HepG2 (cell line): ENCODE measurements around the gene TNMD. TPM values are rescaled to one million over a fixed set of nuclear protein-coding genes. Genes with fewer than 3 reads are reported as not detected.

Experiments used
- CEBPZ ChIP-seq: IDR thresholded peaks from 2 replicates; pipeline ENCODE4 v1.6.1; 2012; ENCODE audit warnings: low read length, improper control_type of control experiment
- EP300 ChIP-seq, 3 experiments: sonication (generic) in 1 of 3; formaldehyde crosslinking in 1 of 3; IDR thresholded peaks; 2 replicates each; pipeline versions ENCODE4 v1.5.1 to v1.6.1; 2011 to 2020; ENCODE audit warnings: low read depth in 2 of 3, low read length in 2 of 3, borderline replicate concordance in 1 of 3, improper control_type of control experiment in 1 of 3, mild to moderate bottlenecking in 1 of 3, missing genetic modification reagents in 1 of 3, moderate library complexity in 1 of 3
- HNF4A ChIP-seq: sonication (generic); formaldehyde crosslinking; IDR thresholded peaks from 2 replicates; pipeline ENCODE4 v1.4.0; 2020; ENCODE audit warnings: missing genetic modification reagents
- HOXA9 ChIP-seq: sonication (generic); formaldehyde crosslinking; IDR thresholded peaks from 2 replicates; pipeline ENCODE4 v1.8.1; 2022; ENCODE audit warnings: missing genetic modification reagents, mild to moderate bottlenecking, moderate library complexity, borderline replicate concordance
- RBFOX2 ChIP-seq: fragments of 200-400 bp; formaldehyde crosslinking; IDR thresholded peaks from 2 replicates; pipeline ENCODE4 v1.6.1; 2017; ENCODE audit warnings: low read depth, mild to moderate bottlenecking, low read length
- SOX13 ChIP-seq, 3 experiments: fragments of 450-650 bp in 1 of 3; sonication (generic) in 1 of 3; formaldehyde crosslinking in 1 of 3; IDR thresholded peaks in 2 of 3; conservative IDR thresholded peaks in 1 of 3; 2 replicates each; pipeline versions ENCODE4 v1.5.0 to v1.6.1; 2016 to 2020; ENCODE audit warnings: antibody characterized with exemption in 1 of 3, mild to moderate bottlenecking in 1 of 3, missing compliant biosample characterization in 1 of 3, missing genetic modification reagents in 1 of 3, moderate library complexity in 1 of 3
- YEATS4 ChIP-seq: sonication (generic); formaldehyde crosslinking; IDR thresholded peaks from 2 replicates; pipeline ENCODE4 v1.4.0; 2020; ENCODE audit warnings: missing genetic modification reagents, borderline replicate concordance
- ZNF841 ChIP-seq: sonication (generic); formaldehyde crosslinking; IDR thresholded peaks from 2 replicates; pipeline ENCODE4 v1.8.1; 2023; ENCODE audit warnings: missing genetic modification reagents, borderline replicate concordance
- ZNF878 ChIP-seq: sonication (generic); formaldehyde crosslinking; IDR thresholded peaks from 2 replicates; pipeline ENCODE4 v1.8.1; 2023; ENCODE audit warnings: mild to moderate bottlenecking, missing genetic modification reagents, moderate library complexity
- polyA plus RNA-seq, 8 experiments: library from polyadenylated mRNA; depleted of rRNA in 3 of 8; stranded (reverse) in 7 of 8; unstranded in 1 of 8; fragments of >200 nt; fragmentation: Illumina TruSeq in 4 of 8; extraction: Trizol in 4 of 8; gene quantifications; 2 replicates each; pipeline versions ENCODE4 v1.2.1 to v1.2.3, GENCODE V29; 2011 to 2016; ENCODE audit warnings: low read depth in 4 of 8, missing spikeins in 1 of 8, mixed read lengths in 1 of 8; ENCODE audit not compliant: insufficient read depth in 1 of 8
- total RNA-seq, 5 experiments: library from RNA; depleted of rRNA; stranded (reverse); fragments of >200 nt; fragmentation: Illumina TruSeq; extraction: Trizol; gene quantifications; 2 replicates each; pipeline ENCODE4 v1.2.3, GENCODE V29; 2016; ENCODE audit warnings: low read depth in 1 of 5
- TF ChIP-seq, protein P1 (sequence below): sonication (generic); formaldehyde crosslinking; conservative IDR thresholded peaks from 2 replicates; pipeline ENCODE4 v1.4.0; 2020; ENCODE audit warnings: mild to moderate bottlenecking, missing genetic modification reagents, moderate library complexity
- TF ChIP-seq, protein P2 (sequence below): sonication (generic); formaldehyde crosslinking; IDR thresholded peaks from 2 replicates; pipeline ENCODE4 v1.4.0; 2020; ENCODE audit warnings: missing genetic modification reagents

The TNMD gene
- total and polyA plus RNA-seq, 2 of the 13 experiments (the other 11 are each of a cell fraction or from before 2014, with no cell fraction given): not detected

DNA sequence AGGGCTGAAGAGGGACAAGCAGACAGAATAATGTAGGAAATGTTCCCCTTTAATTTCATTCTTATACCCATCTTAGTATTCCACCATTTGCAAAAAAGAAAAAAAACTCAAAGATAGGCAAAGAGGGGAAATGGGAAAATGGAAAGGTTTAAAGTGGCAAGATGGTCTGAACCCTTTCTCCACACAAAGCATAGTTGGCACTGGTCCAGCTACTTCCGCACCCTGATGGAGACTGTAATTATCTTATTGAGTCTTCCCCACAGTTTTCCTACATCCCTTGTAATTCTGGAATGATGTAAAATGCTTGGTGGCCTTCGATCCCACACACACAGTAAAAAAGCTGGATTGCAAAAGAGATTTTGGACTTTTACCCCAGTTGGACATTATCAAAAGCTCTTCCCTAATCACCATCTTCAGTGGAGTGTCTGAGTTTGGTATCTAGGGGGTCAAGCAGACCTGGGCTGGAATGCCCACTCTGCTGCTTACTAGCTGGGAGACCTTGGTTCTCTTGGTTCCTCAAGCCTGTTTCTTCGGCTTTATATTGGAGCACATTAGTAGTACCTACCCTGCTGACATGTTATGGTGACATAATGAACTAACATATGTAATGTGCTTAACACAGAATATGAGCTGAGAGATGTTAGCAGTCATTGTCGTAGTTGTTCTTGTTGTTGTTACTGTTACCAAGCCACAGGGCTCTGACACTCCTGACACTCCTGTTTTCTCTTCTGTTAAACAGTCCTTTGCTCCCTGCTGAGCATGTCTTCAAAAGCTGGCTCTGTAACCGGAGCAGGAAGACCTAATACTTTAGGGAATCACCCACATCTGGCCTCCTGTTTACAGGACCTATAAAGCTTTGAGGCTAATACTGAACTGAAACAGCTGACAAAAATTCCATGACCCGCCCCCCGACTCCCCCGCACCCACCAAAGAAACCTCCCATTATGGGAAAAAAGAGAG lies 64.0 kb downstream of the TNMD start (continued):
- TF ChIP-seq, protein P1, sequence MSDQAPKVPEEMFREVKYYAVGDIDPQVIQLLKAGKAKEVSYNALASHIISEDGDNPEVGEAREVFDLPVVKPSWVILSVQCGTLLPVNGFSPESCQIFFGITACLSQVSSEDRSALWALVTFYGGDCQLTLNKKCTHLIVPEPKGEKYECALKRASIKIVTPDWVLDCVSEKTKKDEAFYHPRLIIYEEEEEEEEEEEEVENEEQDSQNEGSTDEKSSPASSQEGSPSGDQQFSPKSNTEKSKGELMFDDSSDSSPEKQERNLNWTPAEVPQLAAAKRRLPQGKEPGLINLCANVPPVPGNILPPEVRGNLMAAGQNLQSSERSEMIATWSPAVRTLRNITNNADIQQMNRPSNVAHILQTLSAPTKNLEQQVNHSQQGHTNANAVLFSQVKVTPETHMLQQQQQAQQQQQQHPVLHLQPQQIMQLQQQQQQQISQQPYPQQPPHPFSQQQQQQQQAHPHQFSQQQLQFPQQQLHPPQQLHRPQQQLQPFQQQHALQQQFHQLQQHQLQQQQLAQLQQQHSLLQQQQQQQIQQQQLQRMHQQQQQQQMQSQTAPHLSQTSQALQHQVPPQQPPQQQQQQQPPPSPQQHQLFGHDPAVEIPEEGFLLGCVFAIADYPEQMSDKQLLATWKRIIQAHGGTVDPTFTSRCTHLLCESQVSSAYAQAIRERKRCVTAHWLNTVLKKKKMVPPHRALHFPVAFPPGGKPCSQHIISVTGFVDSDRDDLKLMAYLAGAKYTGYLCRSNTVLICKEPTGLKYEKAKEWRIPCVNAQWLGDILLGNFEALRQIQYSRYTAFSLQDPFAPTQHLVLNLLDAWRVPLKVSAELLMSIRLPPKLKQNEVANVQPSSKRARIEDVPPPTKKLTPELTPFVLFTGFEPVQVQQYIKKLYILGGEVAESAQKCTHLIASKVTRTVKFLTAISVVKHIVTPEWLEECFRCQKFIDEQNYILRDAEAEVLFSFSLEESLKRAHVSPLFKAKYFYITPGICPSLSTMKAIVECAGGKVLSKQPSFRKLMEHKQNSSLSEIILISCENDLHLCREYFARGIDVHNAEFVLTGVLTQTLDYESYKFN: peak; percentile 53
- TF ChIP-seq, protein P2, sequence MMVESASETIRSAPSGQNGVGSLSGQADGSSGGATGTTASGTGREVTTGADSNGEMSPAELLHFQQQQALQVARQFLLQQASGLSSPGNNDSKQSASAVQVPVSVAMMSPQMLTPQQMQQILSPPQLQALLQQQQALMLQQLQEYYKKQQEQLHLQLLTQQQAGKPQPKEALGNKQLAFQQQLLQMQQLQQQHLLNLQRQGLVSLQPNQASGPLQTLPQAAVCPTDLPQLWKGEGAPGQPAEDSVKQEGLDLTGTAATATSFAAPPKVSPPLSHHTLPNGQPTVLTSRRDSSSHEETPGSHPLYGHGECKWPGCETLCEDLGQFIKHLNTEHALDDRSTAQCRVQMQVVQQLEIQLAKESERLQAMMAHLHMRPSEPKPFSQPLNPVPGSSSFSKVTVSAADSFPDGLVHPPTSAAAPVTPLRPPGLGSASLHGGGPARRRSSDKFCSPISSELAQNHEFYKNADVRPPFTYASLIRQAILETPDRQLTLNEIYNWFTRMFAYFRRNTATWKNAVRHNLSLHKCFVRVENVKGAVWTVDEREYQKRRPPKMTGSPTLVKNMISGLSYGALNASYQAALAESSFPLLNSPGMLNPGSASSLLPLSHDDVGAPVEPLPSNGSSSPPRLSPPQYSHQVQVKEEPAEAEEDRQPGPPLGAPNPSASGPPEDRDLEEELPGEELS: 0 out of 2 replicates have a peak, but pooled peaks have one; percentile 15
- TF ChIP-seq HNF4A (CRISPR knock-in tag) (peak; percentile 85), SOX13 (IDR thresholded peaks at IDR 0.05) (no peak), SOX13 (CRISPR knock-in tag; conservative IDR thresholded peaks at IDR 0.05 in 1 of 2, IDR thresholded peaks at IDR 0.05 in 1 of 2) (peak in 1 of 2 experiments; percentile 46; a peak in 1 of 4 replicates), EP300 (IDR thresholded peaks at IDR 0.05; ENCODE audit: low read depth in 2 of 2, low read length in 2 of 2) (peak in 1 of 2 experiments; percentile 17; a peak in 1 of 4 replicates), EP300 (CRISPR knock-in tag; IDR thresholded peaks at IDR 0.05; ENCODE audit: borderline replicate concordance) (no peak), RBFOX2 (peak; percentile 52), ZNF841 (CRISPR knock-in tag) (no peak), HOXA9 (CRISPR knock-in tag) (no peak), CEBPZ (no peak), ZNF878 (CRISPR knock-in tag) (no peak), YEATS4 (CRISPR knock-in tag) (0 out of 2 replicates have a peak, but pooled peaks have one; percentile 0)
- TF ChIP-seq, all 625 proteins: peak for 20
